NCI-H345 (cell line): Measurements from ENCODE around the gene CYP2C19.
"Not testable (repeated sequence)": the region's sequence is repeated elsewhere in the genome, so short reads cannot be mapped to it uniquely, and the experiment has no call there.

Experiments used
- DNase-seq: peaks from one replicate; lab custom pipeline; 2025; lab: John Stamatoyannopoulos, UW

CYP2C19 gene

DNA sequence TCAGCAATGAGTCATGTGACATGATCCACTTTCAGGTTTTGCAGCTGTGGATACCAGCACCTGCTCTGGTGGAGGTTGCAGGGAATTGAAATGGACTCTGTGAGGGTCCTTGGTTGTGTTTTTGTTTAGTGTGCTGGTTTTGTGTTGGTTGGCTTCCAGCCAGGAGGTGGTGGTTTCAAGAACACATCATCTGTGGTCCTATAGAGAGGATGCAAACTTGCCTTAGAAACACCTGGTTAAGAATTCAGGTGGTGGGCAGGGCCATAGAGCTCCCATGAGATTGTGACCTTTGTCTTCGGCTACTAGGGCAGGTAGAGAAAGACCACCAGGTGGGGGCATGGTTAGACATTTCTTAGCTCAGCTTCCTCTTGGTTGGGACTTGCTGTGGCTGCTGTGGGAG lies 116.7 kb downstream of the CYP2C19 start:
- no peak for DNase-seq

GRCh38 chr10:94889123-94889522 lies 126.6 kb downstream of the CYP2C19 start:
- no peak for DNase-seq

DNA sequence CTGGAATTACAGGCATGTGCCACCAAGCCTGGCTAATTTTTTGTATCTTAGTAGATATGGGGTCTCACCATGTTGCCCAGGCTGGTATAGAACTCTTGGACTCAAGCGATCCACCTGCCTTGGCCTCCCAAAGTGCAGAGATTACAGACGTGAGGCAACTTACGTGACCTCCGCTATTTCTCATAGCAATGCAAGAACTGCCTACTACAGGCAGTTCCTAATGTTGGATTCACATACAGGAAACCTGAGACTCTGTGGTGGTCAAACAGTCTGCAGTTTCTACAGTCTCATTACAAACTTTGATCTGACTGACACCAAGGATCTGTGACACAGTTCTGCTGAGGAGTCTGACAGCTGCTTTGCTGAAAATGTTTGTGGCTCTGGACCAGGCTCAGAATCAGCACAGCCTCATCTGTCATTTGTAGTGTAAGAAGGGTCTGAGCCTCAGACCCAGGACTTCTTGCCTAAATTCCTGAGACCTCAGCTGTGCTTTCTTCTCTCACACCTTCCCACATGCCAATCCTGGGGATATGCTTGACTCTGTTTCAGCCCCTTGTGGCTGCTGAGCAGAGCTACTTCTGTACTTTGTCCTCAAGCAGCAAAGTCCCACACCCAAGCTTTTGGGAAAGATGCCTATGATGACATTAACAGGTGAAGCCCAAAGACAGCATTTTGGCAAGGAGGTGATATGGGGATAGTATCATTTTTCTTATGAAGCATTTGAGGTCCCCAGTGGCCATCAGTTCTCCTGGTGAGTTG lies 128.0 kb downstream of the CYP2C19 start:
- DNase-seq = no peak

GRCh38 chr10:94898414-94898813 lies 135.9 kb downstream of the CYP2C19 start:
- not testable (repeated sequence) for DNase-seq

DNA sequence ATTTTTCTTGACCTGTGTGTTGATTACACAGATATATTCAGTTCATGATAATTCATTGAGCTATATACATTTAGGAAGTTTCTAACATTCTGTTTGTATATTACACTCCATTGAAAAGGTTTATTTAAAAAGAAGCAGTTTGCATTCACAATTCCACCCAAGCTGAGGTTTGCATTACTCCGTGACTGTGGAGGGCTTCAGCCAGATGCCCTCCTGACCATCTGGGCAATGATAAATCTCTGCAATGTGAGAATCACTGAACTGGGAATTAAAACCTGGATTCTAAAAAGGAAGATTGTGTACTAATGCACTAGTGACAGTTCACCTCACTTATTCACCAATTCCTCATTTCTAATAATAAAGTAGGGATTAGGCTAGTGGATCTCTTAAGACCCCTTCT lies 139.6 kb downstream of the CYP2C19 start:
- DNase-seq = no peak

DNA sequence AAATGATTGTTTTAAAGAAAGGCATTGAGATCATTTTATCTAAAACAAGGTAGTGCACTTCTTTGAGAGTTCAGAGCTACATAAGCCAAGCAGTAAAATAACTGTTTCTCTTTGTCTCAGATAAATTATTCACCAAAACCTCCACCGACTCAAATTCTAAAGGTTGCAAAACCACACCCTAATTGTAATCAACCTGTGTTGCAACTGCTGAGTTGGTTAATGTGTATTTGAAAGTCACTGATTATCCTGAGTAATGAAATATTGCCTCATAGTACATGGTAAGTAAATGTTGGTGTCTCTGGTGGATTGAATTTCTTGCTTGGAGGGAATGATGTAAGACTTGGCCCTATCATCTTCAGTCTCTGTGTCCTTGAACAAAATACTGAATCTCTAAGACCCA lies 140.1 kb downstream of the CYP2C19 start:
- DNase-seq = no peak
